GM21367 (cell line): Measurements from ENCODE around the gene BCL2L15.

Experiments used
- ATAC-seq: cut with Tn5 transposase; IDR thresholded peaks from one replicate; pipeline ENCODE4 v1.9.1; 2021; ENCODE audit not compliant: unreplicated experiment

The BCL2L15 gene

GRCh38 chr1:113887402-113888175 lies at the start of gene BCL2L15:
TSS of gene BCL2L15 (minus strand) at chr1:113887581. CDS start at chr1:113887375, 206 bp downstream.
- ATAC-seq, result no peak

GRCh38 chr1:113937146-113937545 lies 49.8 kb upstream of the BCL2L15 start:
- no peak for ATAC-seq

- ATAC-seq, result no peak
Observed at GRCh38 chr1:113935970-113936369, 48.6 kb upstream of the BCL2L15 start.

GRCh38 chr1:113935176-113935575 lies 47.8 kb upstream of the BCL2L15 start:
- no peak for ATAC-seq

GRCh38 chr1:113934511-113935055 lies 47.2 kb upstream of the BCL2L15 start:
- ATAC-seq, result no peak

- ATAC-seq, result no peak
Observed at GRCh38 chr1:113934006-113934405, 46.6 kb upstream of the BCL2L15 start.

- no peak for ATAC-seq
Observed at GRCh38 chr1:113931451-113931851, 44.1 kb upstream of the BCL2L15 start.

- ATAC-seq, result peak; percentile 31
Observed at GRCh38 chr1:113930499-113931161, 43.2 kb upstream of the BCL2L15 start.

- peak; percentile 23 for ATAC-seq
Observed at GRCh38 chr1:113929750-113930498, 42.5 kb upstream of the BCL2L15 start.

GRCh38 chr1:113928941-113929749 lies 41.8 kb upstream of the BCL2L15 start, which contains the start of gene HIPK1:
TSS of gene HIPK1 (plus strand) at chr1:113929324.
- peak; percentile 56 for ATAC-seq

GRCh38 chr1:113928187-113928930 lies 41.0 kb upstream of the BCL2L15 start:
- peak; percentile 33 for ATAC-seq

GRCh38 chr1:113924473-113924872 lies 37.1 kb upstream of the BCL2L15 start:
- ATAC-seq, result no peak

- no peak for ATAC-seq
Observed at GRCh38 chr1:113922957-113923356, 35.6 kb upstream of the BCL2L15 start.

GRCh38 chr1:113918243-113918642 lies 30.9 kb upstream of the BCL2L15 start:
- no peak for ATAC-seq

- ATAC-seq, result no peak
Observed at GRCh38 chr1:113917400-113918082, 30.2 kb upstream of the BCL2L15 start.

- ATAC-seq, result no peak
Observed at GRCh38 chr1:113916974-113917373, 29.6 kb upstream of the BCL2L15 start.

- no peak for ATAC-seq
Observed at GRCh38 chr1:113913887-113914664, 26.7 kb upstream of the BCL2L15 start.

GRCh38 chr1:113913312-113913668 lies 25.9 kb upstream of the BCL2L15 start:
- no peak for ATAC-seq
